ENCODE measurements around the gene DNAJC13. TPM values are rescaled to one million over a fixed set of nuclear protein-coding genes. Genes with fewer than 3 reads are reported as not detected.

DNAJC13 gene
- total RNA-seq, 2 experiments from 2014 or later: 22.8 to 42.7 TPM

- intact Hi-C loops (cut with micrococcal nuclease; ENCODE audit: unreplicated experiment): no loop called here
- H4K20me1 ChIP-seq (ENCODE audit: insufficient read depth, low read length): no peaks in the 10 kb centered on the region
- H3K9me2 ChIP-seq (ENCODE audit: insufficient read depth, low read length): no peaks in the 10 kb centered on the region
- no peak overlapping the region for H3K27ac ChIP-seq (ENCODE audit: low read depth, low read length, poor library complexity, severe bottlenecking)
- no TSS peak for BruUV-seq (replicated peaks)
- H3K9me3 ChIP-seq (ENCODE audit: low read length): peaks cover 3% of the 10 kb centered on the region; the same call in 1 of the 2 replicates
- no peak overlapping the region for H3K4me2 ChIP-seq (ENCODE audit: low read length)
- TF ChIP-seq CTCF (conservative IDR thresholded peaks at IDR 0.05; ENCODE audit: low read length) (no peak), EZH2phosphoT487 (IDR thresholded peaks at IDR 0.05; ENCODE audit: borderline replicate concordance, low read depth, low read length) (no peak)
- CTCF ChIA-PET (ENCODE audit: unreplicated experiment): no interaction called here
- DNase-seq (ENCODE audit: low spot score): no peak
- no peak overlapping the region for H2AFZ ChIP-seq (ENCODE audit: low read length)
- no peaks in the 10 kb centered on the region for H3K79me2 ChIP-seq (ENCODE audit: insufficient read depth, low read depth, low read length)
- POLR2A ChIA-PET: interaction anchor here (0.6 kb wide), 1 partner anchor 61 kb away, joined by 4 read pairs; no protein-coding TSS in a partner anchor
- H3K36me3 ChIP-seq (ENCODE audit: insufficient read depth, low read length): peaks cover 8% of the 10 kb centered on the region; the same call in 1 of the 2 replicates
- H3K4me1 ChIP-seq (ENCODE audit: insufficient read depth, low read length, poor library complexity, severe bottlenecking): peaks cover 20% of the 10 kb centered on the region
- no peak overlapping the region for H3K4me3 ChIP-seq (ENCODE audit: low read depth, low read length, poor library complexity, severe bottlenecking)
These were observed 143.7 kb downstream of the DNAJC13 start for GRCh38 chr3:132561003-132561402.

GRCh38 chr3:132563420-132564069 lies 146.2 kb downstream of the DNAJC13 start:
- H4K20me1 ChIP-seq (ENCODE audit: insufficient read depth, low read length): no peaks in the 10 kb centered on the region
- no TSS peak for BruUV-seq (replicated peaks)
- H2AFZ ChIP-seq (ENCODE audit: low read length): no peak overlapping the region; the same call in 1 of the 2 replicates
- H3K27ac ChIP-seq (ENCODE audit: low read depth, low read length, poor library complexity, severe bottlenecking): no peak overlapping the region
- no peaks in the 10 kb centered on the region for H3K9me2 ChIP-seq (ENCODE audit: insufficient read depth, low read length)
- CTCF ChIA-PET (ENCODE audit: unreplicated experiment): no interaction called here
- peaks cover 3% of the 10 kb centered on the region; the same call in 1 of the 2 replicates for H3K9me3 ChIP-seq (ENCODE audit: low read length)
- peak overlapping the region; percentile 22 for H3K4me3 ChIP-seq (ENCODE audit: low read depth, low read length, poor library complexity, severe bottlenecking)
- DNase-seq (ENCODE audit: low spot score): peak; percentile 1
- TF ChIP-seq EZH2phosphoT487 (IDR thresholded peaks at IDR 0.05; ENCODE audit: borderline replicate concordance, low read depth, low read length) (no peak), CTCF (conservative IDR thresholded peaks at IDR 0.05; ENCODE audit: low read length) (no peak)
- H3K79me2 ChIP-seq (ENCODE audit: insufficient read depth, low read depth, low read length): no peaks in the 10 kb centered on the region
- POLR2A ChIA-PET: interaction anchor here (1.0 kb wide), 1 partner anchor 31 kb away, joined by 3 read pairs; no protein-coding TSS in a partner anchor
- H3K4me1 ChIP-seq (ENCODE audit: insufficient read depth, low read length, poor library complexity, severe bottlenecking): peaks cover 20% of the 10 kb centered on the region
- intact Hi-C loops (cut with micrococcal nuclease; ENCODE audit: unreplicated experiment): no loop called here
- peak overlapping the region; percentile 43 for H3K4me2 ChIP-seq (ENCODE audit: low read length)
- peaks cover 8% of the 10 kb centered on the region; the same call in 1 of the 2 replicates for H3K36me3 ChIP-seq (ENCODE audit: insufficient read depth, low read length)

GRCh38 chr3:132564070-132564465 lies 146.8 kb downstream of the DNAJC13 start:
- intact Hi-C loops (cut with micrococcal nuclease; ENCODE audit: unreplicated experiment): no loop called here
- POLR2A ChIA-PET: no interaction called here
- H3K4me2 ChIP-seq (ENCODE audit: low read length): peak overlapping the region; percentile 43

More at GRCh38 chr3:132564070-132564465, 146.8 kb downstream of the DNAJC13 start:
- Histone ChIP-seq H4K20me1 (ENCODE audit: insufficient read depth, low read length) (no peaks in the 10 kb centered on the region), H3K79me2 (ENCODE audit: insufficient read depth, low read depth, low read length) (no peaks in the 10 kb centered on the region), H3K4me1 (ENCODE audit: insufficient read depth, low read length, poor library complexity, severe bottlenecking) (peaks cover 20% of the 10 kb centered on the region), H3K9me2 (ENCODE audit: insufficient read depth, low read length) (no peaks in the 10 kb centered on the region), H3K36me3 (ENCODE audit: insufficient read depth, low read length) (peaks cover 8% of the 10 kb centered on the region; the same call in 1 of the 2 replicates), H2AFZ (ENCODE audit: low read length) (no peak overlapping the region), H3K9me3 (ENCODE audit: low read length) (peaks cover 3% of the 10 kb centered on the region; the same call in 1 of the 2 replicates), H3K27ac (ENCODE audit: low read depth, low read length, poor library complexity, severe bottlenecking) (no peak overlapping the region), H3K4me3 (ENCODE audit: low read depth, low read length, poor library complexity, severe bottlenecking) (no peak overlapping the region)
- CTCF ChIA-PET (ENCODE audit: unreplicated experiment): no interaction called here
- no TSS peak for BruUV-seq (replicated peaks)
- no peak for DNase-seq (ENCODE audit: low spot score)
- TF ChIP-seq CTCF (conservative IDR thresholded peaks at IDR 0.05; ENCODE audit: low read length): no peak
- TF ChIP-seq EZH2phosphoT487 (IDR thresholded peaks at IDR 0.05; ENCODE audit: borderline replicate concordance, low read depth, low read length): no peak

Data from OCI-LY7 (cell line).